Muscle of leg (tissue), 11 donors: ENCODE results near the gene PDCD11. TPM values are rescaled to one million over a fixed set of nuclear protein-coding genes. Genes with fewer than 3 reads are reported as not detected.

ENCODE experiments used
- DNase-seq: peaks from one replicate; pipeline ENCODE4 v3.0.0; 2013
- H3K27ac ChIP-seq: one replicate; pipeline ENCODE4 v1.5.1; 2013; ENCODE audit warnings: mild to moderate bottlenecking, low read length, control low read depth
- H3K27me3 ChIP-seq: one replicate; pipeline ENCODE4 v1.6.1; 2013; ENCODE audit warnings: low read length; ENCODE audit not compliant: control insufficient read depth, insufficient read depth
- H3K36me3 ChIP-seq: one replicate; pipeline ENCODE4 v1.6.1; 2013; ENCODE audit warnings: low read length; ENCODE audit not compliant: control insufficient read depth, insufficient read depth
- H3K4me1 ChIP-seq: one replicate; pipeline ENCODE4 v1.6.1; 2013; ENCODE audit warnings: low read length; ENCODE audit not compliant: control insufficient read depth, insufficient read depth
- H3K4me3 ChIP-seq: one replicate; pipeline ENCODE4 v1.5.1; 2013; ENCODE audit warnings: low read length, control low read depth
- H3K9me3 ChIP-seq: replicated peaks from 2 replicates; pipeline ENCODE4 v1.6.1; 2013; ENCODE audit warnings: low read depth, low read length; ENCODE audit not compliant: control insufficient read depth
- WGBS: methylation state at CpG from one replicate; pipeline ENCODE4 v1.1.5; 2013; ENCODE audit warnings: missing lambda C conversion rate; ENCODE audit not compliant: insufficient coverage; 5-methylcytosine and 5-hydroxymethylcytosine counted together
- polyA plus RNA-seq, 8 donors: library from polyadenylated mRNA; unstranded; fragments of 120-200 nt; gene quantifications; one replicate each; pipeline versions ENCODE4 v1.2.1 to v1.2.3, GENCODE V29; 2013; ENCODE audit warnings: inconsistent platforms in 1 of 8, low replicate concordance in 1 of 8; ENCODE audit not compliant: insufficient read length in 8 of 8, insufficient read depth in 1 of 8
- total RNA-seq: library from RNA; stranded (reverse); fragments of 120-200 nt; gene quantifications from one replicate; pipeline ENCODE4 v1.2.4, GENCODE V29; 2013

PDCD11 gene
- total and polyA plus RNA-seq, 9 donors: 23.5 to 30.3 (median 26.6) TPM

DNA sequence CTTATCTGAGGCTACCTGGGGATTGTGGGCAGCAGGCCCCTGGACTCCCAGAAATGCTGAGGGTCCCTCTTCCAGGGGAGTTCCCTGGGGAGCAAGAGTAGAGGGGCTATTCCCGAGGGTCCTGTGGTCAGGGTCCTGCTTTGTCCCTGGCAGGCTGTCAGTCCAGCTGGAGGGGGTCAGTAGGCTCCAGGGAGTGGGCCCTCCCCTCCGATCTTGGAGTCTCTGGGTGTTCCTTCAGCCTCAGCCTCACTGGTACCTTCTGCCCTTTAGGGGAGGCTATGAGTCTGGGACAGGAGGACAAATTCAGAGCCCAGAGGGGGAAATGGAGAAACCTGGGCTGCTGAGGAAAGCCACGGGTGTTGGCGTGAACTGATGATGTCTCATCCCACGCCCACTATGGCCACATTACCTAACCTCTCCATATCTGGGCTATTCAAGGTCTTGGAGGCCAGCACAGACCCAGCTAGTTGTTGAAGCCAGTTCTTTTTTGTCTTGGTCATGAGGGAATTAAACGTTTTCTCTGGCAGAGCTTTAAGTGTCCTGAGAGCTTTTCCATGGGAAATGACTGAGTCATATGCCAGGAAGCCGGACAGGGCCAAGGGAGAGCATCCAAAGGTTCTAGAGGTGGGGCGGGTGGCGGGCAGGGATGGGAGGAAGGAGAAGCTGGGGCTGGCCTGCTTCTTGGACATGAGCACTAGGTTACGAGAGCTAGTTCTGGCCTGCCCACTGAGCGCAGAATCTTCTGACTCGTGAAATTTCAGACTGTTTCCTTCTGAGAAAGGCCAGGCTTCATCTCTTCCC is 49.5 kb downstream of the PDCD11 start:
- Histone ChIP-seq H3K27me3 (no peaks in the 10 kb centered on the region), H3K4me3 (no peak overlapping the region), H3K36me3 (peaks cover 83% of the 10 kb centered on the region), H3K4me1 (peaks cover 45% of the 10 kb centered on the region), H3K27ac (peak overlapping the region; percentile 13), H3K9me3 (no peaks in the 10 kb centered on the region)
- 60% methylated on average over 7 of the region's 12 CpGs for WGBS
- peak; percentile 38 for DNase-seq

DNA sequence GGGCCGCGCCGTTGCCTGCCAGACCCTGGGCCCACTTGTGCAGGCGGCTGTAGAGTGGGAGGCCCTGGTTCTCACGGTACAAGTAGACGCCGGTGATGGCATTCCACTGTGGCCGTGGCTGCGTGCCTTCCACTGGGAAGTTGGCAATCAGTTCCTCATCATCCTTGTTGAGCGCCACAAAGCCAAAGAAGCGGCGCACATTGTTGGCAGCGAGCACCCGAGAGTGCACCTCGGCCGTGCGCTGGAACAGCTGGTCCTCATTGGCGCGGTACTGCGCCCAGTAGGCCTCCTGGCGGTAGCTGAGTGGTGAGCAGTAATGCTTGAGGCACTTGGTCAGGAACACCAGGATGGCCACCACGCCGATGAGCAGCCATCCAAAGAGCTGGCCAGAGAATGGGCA is 50.8 kb downstream of the PDCD11 start:
- Histone ChIP-seq H3K4me1 (peaks cover 50% of the 10 kb centered on the region), H3K36me3 (peaks cover 74% of the 10 kb centered on the region), H3K27ac (no peak overlapping the region), H3K27me3 (no peaks in the 10 kb centered on the region), H3K4me3 (no peak overlapping the region), H3K9me3 (no peaks in the 10 kb centered on the region)
- 95% methylated on average over 21 of the region's 23 CpGs for WGBS
- no peak for DNase-seq

DNA sequence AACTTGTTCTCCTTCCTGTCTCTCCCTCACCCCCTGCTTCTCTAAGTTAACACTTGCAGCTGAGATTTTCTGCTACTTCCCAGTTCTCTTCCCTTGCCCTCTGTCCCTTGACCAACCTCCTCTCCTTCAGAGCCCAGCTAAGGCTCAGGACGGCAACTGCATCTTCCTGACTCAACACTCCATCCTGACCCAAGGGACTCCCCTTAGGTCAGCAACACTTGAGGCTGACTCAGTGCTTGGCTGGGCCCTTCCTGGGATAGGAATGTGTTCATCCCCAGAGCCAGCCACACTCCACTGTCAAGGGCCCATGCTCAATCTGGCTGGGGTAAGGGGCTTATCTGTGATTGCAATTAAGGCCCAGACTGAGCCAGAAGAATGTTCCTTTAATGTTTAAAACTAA is 52.3 kb downstream of the PDCD11 start:
- WGBS: 20% methylated on average over 1 of the region's 1 CpG
- H3K27ac ChIP-seq: no peak overlapping the region
- H3K27me3 ChIP-seq: no peaks in the 10 kb centered on the region
- peaks cover 55% of the 10 kb centered on the region for H3K4me1 ChIP-seq
- peak; percentile 75 for DNase-seq
- no peaks in the 10 kb centered on the region for H3K9me3 ChIP-seq
- no peak overlapping the region for H3K4me3 ChIP-seq
- peaks cover 58% of the 10 kb centered on the region for H3K36me3 ChIP-seq

- no peak for DNase-seq
- H3K4me3 ChIP-seq: no peak overlapping the region
- WGBS: 81% methylated on average over 33 of the region's 34 CpGs
- H3K9me3 ChIP-seq: no peaks in the 10 kb centered on the region
- H3K36me3 ChIP-seq: peaks cover 51% of the 10 kb centered on the region
- H3K27ac ChIP-seq: no peak overlapping the region
- H3K27me3 ChIP-seq: no peaks in the 10 kb centered on the region
- H3K4me1 ChIP-seq: peaks cover 49% of the 10 kb centered on the region
Observed at GRCh38 chr10:103449208-103450144, 53.0 kb downstream of the PDCD11 start.

GRCh38 chr10:103450201-103450695 is 53.8 kb downstream of the PDCD11 start:
- Histone ChIP-seq H3K36me3 (peaks cover 43% of the 10 kb centered on the region), H3K4me1 (peaks cover 48% of the 10 kb centered on the region), H3K4me3 (no peak overlapping the region), H3K9me3 (no peaks in the 10 kb centered on the region), H3K27ac (no peak overlapping the region), H3K27me3 (no peaks in the 10 kb centered on the region)
- WGBS: 80% methylated on average over 11 of the region's 12 CpGs
- DNase-seq: no peak

GRCh38 chr10:103451091-103451813 is 54.8 kb downstream of the PDCD11 start:
- Histone ChIP-seq H3K27me3 (no peaks in the 10 kb centered on the region), H3K4me1 (peaks cover 39% of the 10 kb centered on the region), H3K36me3 (peaks cover 33% of the 10 kb centered on the region), H3K9me3 (no peaks in the 10 kb centered on the region), H3K27ac (peak overlapping the region; percentile 91), H3K4me3 (peak overlapping the region; percentile 69)
- peak; percentile 70 for DNase-seq
- WGBS: 25% methylated on average over 7 of the region's 14 CpGs

- Histone ChIP-seq H3K9me3 (no peaks in the 10 kb centered on the region), H3K27ac (peak within 1 kb of the TSS; percentile 91), H3K36me3 (peaks cover 26% of the 10 kb centered on the region), H3K4me1 (peaks cover 38% of the 10 kb centered on the region), H3K4me3 (peak within 1 kb of the TSS; percentile 69), H3K27me3 (no peaks in the 10 kb centered on the region)
- WGBS: under 1% methylated on average over 19 of the region's 32 CpGs
- peak; percentile 90 for DNase-seq
Observed at GRCh38 chr10:103451831-103452505, 55.5 kb downstream of the PDCD11 start, which contains the start of gene CALHM2. Gene CALHM2 (minus strand): TSS chr10:103452370. CDS start chr10:103449941, 2,429 bp downstream.

DNA sequence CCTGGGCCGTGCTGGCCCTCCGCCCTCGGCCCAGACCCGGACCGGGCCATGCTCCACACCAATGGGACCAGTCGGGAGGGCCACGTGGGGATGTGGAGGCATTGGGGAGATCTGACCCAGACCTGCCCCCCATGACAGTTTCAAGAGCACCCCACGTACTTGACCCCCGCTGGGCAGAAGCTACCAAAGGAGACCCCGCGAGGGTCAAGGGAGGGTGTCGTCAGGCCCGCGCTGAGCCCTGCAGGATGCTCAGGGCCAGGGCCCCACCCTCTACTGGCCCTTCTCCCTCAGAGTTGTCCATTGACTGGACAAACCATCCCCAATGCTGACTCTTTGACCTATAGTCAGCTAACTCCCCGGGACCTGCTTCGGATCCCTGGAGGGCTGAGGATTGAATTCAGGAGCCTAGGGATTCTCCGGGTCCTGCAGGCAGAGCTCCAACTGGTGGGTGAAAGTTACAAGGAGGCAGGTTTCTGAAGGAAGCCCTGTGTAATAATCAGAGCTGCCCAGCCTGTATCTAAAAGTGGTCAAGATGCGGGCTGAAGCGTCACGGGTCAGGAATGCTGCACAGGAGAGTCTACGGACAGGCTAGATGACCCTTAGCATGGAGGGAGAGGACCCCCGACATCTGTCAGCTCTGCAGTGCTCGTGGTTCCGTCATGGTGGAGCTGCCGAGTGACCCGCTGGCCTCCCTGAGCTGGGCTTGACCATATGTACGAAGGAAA is 56.2 kb downstream of the PDCD11 start:
- Histone ChIP-seq H3K4me1 (peaks cover 38% of the 10 kb centered on the region), H3K4me3 (peak overlapping the region; percentile 69), H3K27me3 (no peaks in the 10 kb centered on the region), H3K9me3 (no peaks in the 10 kb centered on the region), H3K36me3 (peaks cover 19% of the 10 kb centered on the region), H3K27ac (peak overlapping the region; percentile 45)
- WGBS: 14% methylated on average over 22 of the region's 27 CpGs
- DNase-seq: no peak

DNA sequence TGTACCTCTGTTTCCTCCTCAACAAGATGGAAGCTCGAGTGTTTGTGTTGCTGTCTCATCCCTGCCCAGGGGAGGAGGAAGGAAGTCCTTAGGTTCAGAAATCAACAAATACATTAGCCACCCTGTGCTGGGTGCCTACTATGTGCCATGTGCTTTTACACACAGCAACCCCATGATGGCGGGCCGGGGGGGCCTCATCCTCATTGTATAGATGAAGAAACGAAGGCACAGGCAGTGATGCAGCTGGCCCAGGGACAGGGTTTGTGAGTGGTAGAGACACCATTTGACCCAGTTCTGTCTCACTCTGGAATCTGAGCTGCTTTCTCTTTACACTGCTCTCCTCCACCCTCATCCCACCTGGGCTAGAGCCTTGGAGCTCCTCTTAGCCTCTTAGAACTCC is 57.6 kb downstream of the PDCD11 start:
- peaks cover 11% of the 10 kb centered on the region for H3K36me3 ChIP-seq
- no peak overlapping the region for H3K27ac ChIP-seq
- peaks cover 37% of the 10 kb centered on the region for H3K4me1 ChIP-seq
- H3K9me3 ChIP-seq: no peaks in the 10 kb centered on the region
- 90% methylated on average over 2 of the region's 4 CpGs for WGBS
- no peak for DNase-seq
- H3K4me3 ChIP-seq: no peak overlapping the region
- no peaks in the 10 kb centered on the region for H3K27me3 ChIP-seq
